GM21390 (cell line): ENCODE data around the gene RBM33.

ENCODE experiments used
- ATAC-seq: cut with Tn5 transposase; IDR thresholded peaks from one replicate; pipeline ENCODE4 v1.9.1; 2021; ENCODE audit not compliant: unreplicated experiment

The RBM33 gene

GRCh38 chr7:155792315-155792960 lies 148.0 kb downstream of the RBM33 start:
- ATAC-seq: no peak

GRCh38 chr7:155792999-155793560 lies 148.6 kb downstream of the RBM33 start:
- ATAC-seq: no peak

GRCh38 chr7:155793720-155794119 lies 149.3 kb downstream of the RBM33 start:
- no peak for ATAC-seq

DNA sequence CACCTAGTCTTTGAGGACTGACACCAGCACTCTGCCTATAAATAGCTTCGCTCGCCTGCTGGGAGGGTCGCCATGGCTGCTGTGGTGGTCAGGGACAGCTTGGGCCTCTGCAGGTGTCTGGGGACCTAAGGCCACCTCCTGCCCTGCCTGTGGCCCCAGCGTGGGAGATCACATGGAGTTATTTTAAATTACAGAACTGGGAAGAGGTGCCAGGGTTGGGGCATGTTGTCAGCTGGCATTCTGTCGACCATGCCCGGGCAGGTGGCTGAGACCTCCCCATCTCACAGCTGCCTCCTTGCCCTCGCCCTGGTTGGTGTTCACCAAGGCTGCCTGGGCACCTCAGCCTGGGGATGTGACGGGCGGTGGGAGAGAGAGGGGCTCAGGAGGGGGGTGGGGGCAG lies 149.7 kb downstream of the RBM33 start:
- no peak for ATAC-seq

DNA sequence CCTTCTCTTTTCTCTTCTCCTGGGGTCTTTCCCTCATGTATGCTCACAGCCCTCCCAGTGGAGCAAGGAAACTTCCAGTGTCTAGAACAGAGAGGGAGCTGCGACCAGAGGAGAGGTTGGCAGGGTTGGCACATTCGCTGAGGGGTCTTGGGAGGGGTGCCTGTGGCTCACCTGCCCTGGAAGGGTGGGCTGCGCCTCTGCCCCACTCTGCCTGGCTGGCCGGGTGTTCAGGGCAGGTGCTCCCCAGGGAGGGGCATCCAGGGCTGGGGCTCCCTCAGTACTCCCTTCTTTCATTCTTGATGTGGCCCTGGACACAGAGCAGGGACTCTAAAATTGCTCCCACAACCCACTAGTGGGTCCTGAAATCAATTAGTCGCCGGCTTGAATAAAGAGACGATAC lies 150.9 kb downstream of the RBM33 start:
- ATAC-seq: no peak

- no peak for ATAC-seq
Measured at GRCh38 chr7:155795951-155796350, 151.5 kb downstream of the RBM33 start.

GRCh38 chr7:155796381-155797261 lies 152.2 kb downstream of the RBM33 start:
- ATAC-seq: peak; percentile 82

GRCh38 chr7:155797262-155798250 lies 153.1 kb downstream of the RBM33 start:
- peak; percentile 20 for ATAC-seq

GRCh38 chr7:155798673-155799439 lies 154.4 kb downstream of the RBM33 start:
- ATAC-seq: no peak

DNA sequence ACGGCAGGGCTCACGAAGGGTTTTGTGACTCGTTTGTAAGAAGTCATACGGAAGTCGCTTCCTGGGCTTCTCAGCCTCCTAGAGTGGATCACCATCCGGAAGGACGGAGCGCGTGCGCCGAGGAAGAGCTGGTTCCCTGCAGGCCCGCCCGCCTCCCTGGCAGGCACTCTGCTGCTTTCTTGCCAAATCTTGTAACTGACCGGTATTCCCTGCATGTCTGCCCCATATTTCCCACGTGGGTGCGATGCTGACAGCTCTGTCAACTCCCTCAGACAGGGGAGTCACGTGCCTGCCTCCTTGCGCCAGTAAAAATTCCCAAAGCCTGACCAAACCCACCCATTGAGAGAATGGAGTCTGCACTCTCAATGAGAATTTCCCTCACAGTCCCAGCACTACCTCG lies 155.1 kb downstream of the RBM33 start:
- no peak for ATAC-seq

DNA sequence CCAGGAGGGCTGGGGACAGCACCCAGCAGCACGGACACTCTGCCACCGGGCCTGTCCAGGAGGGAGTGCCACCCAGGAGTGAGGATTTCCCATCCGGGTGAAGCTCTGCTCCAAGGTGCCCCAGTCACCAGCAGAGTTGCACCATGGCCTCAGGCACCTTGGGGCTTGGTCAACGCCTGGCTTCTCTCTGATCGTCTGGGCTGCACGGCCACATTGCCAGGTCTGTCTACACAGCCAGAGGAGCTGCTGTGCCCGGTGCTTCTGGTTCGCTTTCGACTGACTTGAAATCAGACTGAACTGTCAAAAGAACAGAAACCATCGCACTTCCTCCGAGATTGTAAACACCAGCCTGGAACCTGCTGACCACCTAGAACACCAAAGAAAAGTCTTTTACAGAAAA lies 155.8 kb downstream of the RBM33 start:
- no peak for ATAC-seq

DNA sequence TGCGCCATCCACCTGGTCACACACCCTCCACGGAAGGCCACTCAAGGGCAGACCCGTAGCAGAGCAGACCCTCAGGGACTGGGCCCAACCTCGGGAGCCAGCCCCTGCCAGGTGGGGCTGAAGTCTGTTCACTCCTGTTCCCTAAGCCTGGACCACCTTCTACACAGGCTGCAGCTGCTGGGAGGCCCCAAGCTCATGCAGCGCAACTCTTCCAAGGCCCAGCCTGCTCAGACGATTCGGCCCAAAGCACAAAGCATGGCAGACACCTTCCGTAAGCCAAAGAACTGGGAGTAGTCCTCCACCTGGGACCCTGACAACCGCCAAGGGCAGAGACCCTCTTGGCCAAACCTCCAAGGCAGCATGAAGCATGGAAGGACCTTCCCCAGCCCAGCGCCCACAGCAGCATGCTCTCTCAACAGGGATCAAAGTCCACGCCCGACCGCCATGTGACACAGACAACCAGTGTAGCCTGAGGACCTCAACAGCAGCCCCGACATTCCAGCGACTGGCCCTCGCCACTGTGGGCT lies 156.3 kb downstream of the RBM33 start:
- no peak for ATAC-seq

DNA sequence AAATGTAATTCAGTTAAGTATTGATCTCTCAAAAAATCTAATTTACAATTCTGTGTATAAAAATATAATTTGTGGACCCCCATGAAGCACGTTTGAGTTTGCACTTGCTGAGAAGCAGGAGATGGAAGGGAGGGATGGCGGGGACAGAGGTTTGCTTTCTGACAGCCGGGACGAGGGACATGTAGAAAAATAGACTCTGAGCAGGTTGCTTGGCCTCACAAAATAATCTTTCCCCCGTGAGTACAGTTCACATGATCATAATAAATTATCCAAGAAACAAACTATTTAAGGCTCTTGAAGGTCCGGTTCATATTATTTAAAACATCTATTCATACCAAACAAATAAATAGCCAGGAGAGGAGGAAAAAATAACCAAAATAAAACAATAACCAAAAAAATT lies 157.8 kb downstream of the RBM33 start:
- ATAC-seq: no peak

DNA sequence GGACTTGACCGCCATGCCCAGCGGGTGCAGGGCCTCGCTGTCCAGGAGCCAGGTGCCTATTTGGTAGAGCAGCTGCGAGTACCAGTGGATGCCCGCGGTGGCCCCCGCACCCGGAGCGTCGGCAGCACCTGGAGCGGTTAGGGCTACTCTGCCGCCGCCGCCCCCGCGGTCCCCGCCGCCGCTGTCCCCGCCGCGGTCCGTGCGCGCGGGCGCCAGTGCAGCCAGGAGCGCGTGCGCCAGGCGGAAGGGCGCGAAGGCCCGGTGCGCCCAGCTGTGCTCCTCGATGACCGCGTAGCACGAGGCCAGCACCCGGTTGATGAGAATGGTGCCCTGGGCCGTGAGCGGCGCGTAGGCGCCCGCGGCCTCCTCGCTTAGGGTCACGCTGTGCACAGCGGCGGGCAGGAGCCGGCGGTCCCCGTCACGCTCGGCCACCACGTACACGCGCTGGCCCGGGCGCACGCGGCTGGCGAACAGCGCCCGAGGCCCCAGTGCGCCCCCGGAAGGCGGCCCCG lies 158.5 kb downstream of the RBM33 start:
- ATAC-seq: no peak

GRCh38 chr7:155803418-155804376 lies 159.2 kb downstream of the RBM33 start:
- no peak for ATAC-seq

- no peak for ATAC-seq
Measured at GRCh38 chr7:155804431-155804831, 160.0 kb downstream of the RBM33 start.

DNA sequence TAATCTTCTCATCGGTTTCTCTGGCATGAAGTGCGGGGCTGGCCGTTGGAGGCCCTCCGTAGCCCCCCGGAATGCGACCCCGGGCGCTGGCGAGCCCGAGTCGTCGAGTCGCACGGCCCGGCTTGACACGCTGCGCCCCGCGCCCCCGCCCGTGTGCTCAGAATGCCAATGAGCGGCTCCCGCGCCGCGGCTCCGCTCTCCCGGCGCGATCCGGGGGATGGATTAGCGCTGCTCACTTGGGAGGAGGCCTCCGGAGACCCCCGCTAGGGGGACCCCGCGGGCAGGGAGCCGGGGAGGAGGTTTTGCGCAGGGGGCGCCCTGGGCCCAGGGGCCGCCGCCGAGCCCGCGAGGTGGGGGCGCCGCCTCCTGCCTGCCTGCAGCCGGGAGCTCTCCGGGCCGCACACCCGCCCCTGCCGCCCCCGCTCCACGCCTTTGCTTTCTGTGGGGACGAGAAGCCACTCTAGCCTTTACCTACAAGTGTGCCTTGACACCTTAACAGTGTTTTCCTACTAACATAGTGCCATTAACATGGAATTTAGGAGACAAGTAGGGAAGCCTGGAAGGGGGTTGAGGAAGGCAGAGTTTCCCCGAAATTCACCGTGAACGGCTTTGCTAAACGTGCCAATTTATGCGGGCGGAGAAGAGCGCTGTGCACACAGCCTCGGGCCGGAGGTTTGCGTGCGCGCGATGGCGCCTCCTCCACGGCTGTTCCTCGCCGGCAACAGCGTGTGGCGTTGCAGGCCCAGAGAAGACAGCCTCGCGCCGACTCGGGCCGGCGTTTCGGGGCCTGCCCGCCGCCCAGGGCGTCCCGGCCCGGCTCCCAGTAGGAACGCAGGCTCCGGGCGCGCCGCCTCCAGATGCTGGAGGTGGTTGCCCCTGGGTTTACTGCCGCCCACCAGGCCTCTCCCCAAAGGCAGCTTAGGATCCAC lies 160.7 kb downstream of the RBM33 start:
- peak; percentile 53 for ATAC-seq

DNA sequence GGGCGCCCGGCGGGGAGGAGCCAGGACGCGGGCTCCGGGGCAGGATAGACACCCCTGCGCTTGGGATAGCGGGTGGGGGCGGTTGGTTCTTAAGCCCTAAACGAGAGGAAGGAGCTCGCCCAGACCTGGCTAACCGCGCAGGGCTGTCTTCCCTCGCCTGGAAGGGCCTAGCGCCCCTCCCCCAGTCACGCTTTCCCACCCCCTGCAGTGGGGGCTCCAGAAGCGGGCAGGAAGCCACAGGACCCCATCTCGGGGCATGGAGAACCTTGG lies 161.3 kb downstream of the RBM33 start:
- ATAC-seq: no peak
